ENCODE measurements around the gene NCAM2. TPM values are rescaled to one million over a fixed set of nuclear protein-coding genes. Genes with fewer than 3 reads are reported as not detected.

Gene NCAM2
- total RNA-seq, 4 donors from 2014 or later = 0.46 to 2.9 (median 1.3) TPM

DNA sequence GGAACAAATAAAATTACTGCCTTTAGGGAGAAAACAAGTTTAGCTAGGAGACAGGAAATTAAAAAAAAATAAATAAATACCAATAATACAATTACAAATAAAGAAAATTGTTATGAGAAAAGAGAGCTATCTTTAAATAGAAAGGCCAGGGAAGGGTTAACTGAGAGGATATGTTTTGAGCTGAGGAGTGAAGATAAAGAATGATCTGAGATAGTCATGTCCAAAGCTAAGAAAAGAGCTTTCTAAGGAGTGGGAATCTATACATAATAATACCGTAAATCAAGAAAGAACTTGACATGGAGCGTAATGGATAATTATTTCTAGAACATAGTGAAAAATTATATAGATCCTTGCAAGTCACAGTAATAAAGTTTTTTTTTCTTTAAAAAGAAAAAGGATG is 176.5 kb downstream of the NCAM2 start:
- no peak overlapping the region for H3K4me3 ChIP-seq (replicated peaks in 1 of 3)
- no peak for DNase-seq
- no peaks in the 10 kb centered on the region for H3K4me1 ChIP-seq
- TF ChIP-seq, protein P1, sequence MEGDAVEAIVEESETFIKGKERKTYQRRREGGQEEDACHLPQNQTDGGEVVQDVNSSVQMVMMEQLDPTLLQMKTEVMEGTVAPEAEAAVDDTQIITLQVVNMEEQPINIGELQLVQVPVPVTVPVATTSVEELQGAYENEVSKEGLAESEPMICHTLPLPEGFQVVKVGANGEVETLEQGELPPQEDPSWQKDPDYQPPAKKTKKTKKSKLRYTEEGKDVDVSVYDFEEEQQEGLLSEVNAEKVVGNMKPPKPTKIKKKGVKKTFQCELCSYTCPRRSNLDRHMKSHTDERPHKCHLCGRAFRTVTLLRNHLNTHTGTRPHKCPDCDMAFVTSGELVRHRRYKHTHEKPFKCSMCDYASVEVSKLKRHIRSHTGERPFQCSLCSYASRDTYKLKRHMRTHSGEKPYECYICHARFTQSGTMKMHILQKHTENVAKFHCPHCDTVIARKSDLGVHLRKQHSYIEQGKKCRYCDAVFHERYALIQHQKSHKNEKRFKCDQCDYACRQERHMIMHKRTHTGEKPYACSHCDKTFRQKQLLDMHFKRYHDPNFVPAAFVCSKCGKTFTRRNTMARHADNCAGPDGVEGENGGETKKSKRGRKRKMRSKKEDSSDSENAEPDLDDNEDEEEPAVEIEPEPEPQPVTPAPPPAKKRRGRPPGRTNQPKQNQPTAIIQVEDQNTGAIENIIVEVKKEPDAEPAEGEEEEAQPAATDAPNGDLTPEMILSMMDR (IDR thresholded peaks at IDR 0.05) = no peak
- TF ChIP-seq POLR2A (IDR thresholded peaks at IDR 0.05) = no peak
- H3K9me3 ChIP-seq = no peaks in the 10 kb centered on the region
- no peaks in the 10 kb centered on the region for H3K36me3 ChIP-seq
- no peak overlapping the region for H3K27ac ChIP-seq
- H3K27me3 ChIP-seq = no peaks in the 10 kb centered on the region
- 95% methylated on average over 2 of the region's 2 CpGs for WGBS, 2 donors
- intact Hi-C loops (cut with DNase I) = no loop called here

DNA sequence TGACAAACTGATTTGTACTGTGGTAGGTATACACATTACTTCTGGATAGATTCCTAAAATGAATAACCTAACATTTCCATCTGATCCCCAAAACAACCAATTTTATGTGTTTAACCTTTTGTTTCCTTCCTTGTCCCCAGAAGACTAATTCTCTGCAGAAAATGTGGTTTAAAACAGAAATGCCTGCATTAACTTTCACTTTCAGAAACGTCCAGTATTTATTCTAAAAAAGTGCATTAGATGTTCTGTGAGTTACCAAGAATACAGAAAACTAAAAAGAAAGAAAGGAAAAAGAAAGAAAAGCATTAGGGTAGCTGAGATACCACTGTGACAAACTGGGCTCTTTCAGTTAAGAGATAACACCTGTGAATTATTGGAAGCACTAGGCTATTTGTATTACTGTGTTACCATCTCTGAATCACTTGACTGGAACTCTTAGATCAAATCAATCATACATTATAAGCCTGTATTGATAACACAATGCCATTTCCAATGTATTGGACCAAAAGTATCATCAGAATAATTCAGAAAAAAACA is 177.7 kb downstream of the NCAM2 start:
- H3K27me3 ChIP-seq = no peaks in the 10 kb centered on the region
- no peaks in the 10 kb centered on the region for H3K9me3 ChIP-seq
- H3K27ac ChIP-seq = no peak overlapping the region
- intact Hi-C loops (cut with DNase I) = no loop called here
- no peaks in the 10 kb centered on the region for H3K36me3 ChIP-seq
- WGBS, 2 donors = 25 to 27% methylated on average over 1 of the region's 1 CpG
- no peak overlapping the region for H3K4me3 ChIP-seq (replicated peaks in 1 of 3)
- TF ChIP-seq, protein P1 (IDR thresholded peaks at IDR 0.05) = no peak
- H3K4me1 ChIP-seq = no peaks in the 10 kb centered on the region
- DNase-seq = no peak

DNA sequence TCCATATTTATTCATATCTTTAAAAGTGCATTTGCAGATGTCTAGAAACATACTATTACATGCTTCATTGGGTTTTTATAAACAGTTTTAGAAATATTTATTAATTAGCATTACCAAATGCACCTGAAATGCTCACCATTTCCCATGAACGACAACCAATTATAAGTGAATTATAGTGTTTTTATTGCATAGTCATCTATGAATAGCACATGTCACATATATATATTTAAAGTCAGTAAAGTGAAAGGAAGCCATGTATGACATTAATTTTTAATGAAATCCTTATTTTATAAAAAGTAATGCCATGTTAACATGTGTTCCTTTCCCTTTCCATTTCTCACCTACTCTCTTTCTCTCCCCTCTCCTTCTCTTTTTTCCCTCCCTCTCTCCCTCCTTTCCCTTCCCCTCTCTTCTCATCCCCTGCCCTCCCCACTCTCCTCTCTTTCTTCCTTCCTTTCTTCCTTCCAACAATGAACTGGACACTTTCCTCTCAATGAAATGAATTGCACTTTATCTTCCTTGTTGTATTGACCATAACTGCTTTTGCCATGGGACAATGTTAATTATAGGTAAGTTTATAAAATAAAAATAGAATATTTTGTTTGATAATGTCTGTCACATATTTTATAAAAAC is 179.3 kb downstream of the NCAM2 start:
- Histone ChIP-seq H3K4me3 (replicated peaks in 1 of 3) (no peak overlapping the region), H3K27me3 (no peaks in the 10 kb centered on the region), H3K4me1 (no peaks in the 10 kb centered on the region), H3K27ac (no peak overlapping the region), H3K36me3 (no peaks in the 10 kb centered on the region), H3K9me3 (no peaks in the 10 kb centered on the region)
- TF ChIP-seq POLR2A (IDR thresholded peaks at IDR 0.05) = no peak
- TF ChIP-seq, protein P1 (IDR thresholded peaks at IDR 0.05) = no peak
- no peak for DNase-seq
- intact Hi-C loops (cut with DNase I) = no loop called here
- WGBS, 2 donors = 89 to 93% methylated on average over 1 of the region's 1 CpG

DNA sequence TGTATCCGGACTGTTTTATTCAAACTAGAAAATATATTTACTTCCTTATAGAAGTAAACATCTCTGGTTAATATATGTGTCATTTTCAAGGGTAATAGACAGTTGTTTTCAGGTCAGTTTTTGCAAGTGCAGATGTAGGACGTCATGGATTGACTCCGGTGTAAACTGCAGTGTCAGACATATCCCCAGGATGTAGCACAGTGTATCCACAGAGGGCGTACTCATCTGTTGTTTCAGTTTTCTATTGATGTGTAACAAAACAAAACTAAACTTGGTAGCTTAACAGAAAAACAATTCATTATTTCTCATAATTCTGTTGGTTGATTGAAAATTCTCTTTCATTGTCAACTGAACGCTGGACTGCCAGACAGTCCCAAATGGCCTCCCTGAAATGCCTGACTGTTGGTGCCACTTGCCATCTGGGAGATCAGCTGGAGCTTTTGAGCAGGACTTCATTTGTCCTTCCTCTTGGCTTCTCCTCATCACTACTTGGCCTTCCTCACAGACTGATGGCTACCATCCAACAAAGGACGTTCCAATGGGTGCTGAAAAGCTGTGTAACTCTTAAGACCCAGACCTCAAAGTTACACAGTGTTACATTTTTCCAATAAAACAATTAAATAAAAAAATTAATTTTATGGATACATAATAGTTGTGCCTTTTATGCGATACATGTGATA is 181.6 kb downstream of the NCAM2 start:
- no peak overlapping the region for H3K4me3 ChIP-seq (replicated peaks in 1 of 3)
- H3K4me1 ChIP-seq = no peaks in the 10 kb centered on the region
- WGBS, 2 donors = 80 to 81% methylated on average over 7 of the region's 7 CpGs
- H3K27ac ChIP-seq = no peak overlapping the region
- no peaks in the 10 kb centered on the region for H3K36me3 ChIP-seq
- H3K27me3 ChIP-seq = no peaks in the 10 kb centered on the region
- intact Hi-C loops (cut with DNase I) = no loop called here
- no peak for DNase-seq
- H3K9me3 ChIP-seq = no peaks in the 10 kb centered on the region
- no peak for TF ChIP-seq POLR2A (IDR thresholded peaks at IDR 0.05)
- TF ChIP-seq, protein P1 (IDR thresholded peaks at IDR 0.05) = no peak

DNA sequence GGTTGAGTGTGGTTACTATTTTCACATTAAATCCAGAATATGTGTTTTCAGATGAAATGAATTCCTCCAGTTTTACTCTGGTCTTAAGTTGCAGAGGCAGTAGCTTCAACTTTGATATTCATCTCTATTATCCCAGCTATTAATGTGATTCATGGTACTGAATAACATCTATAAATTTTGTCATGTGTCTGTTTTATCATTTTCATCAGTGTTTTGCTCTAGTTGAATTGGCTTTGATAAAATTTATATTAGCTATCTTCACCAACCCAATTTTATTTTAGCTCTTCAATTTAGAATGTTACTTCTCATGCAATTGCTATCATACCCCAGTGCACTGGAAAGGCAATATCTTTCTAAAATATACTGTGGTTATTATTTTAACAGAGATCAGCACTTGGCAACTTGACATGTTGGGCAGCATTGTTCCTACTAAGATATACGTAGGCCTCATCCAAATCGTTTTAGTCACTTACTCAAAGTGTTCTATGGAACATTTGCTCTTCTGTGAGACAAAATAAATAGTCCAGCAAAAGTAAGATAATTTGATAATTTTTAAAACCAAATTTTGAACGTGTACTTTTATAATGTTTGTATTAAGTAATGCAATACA is 184.3 kb downstream of the NCAM2 start:
- H3K9me3 ChIP-seq = no peaks in the 10 kb centered on the region
- H3K27me3 ChIP-seq = no peaks in the 10 kb centered on the region
- intact Hi-C loops (cut with DNase I) = no loop called here
- WGBS, 2 donors = 57 to 60% methylated on average over 3 of the region's 3 CpGs
- no peak for TF ChIP-seq POLR2A (IDR thresholded peaks at IDR 0.05)
- TF ChIP-seq, protein P1 (IDR thresholded peaks at IDR 0.05) = no peak
- H3K27ac ChIP-seq = no peak overlapping the region
- no peaks in the 10 kb centered on the region for H3K4me1 ChIP-seq
- H3K4me3 ChIP-seq (replicated peaks in 1 of 3) = no peak overlapping the region
- H3K36me3 ChIP-seq = no peaks in the 10 kb centered on the region
- no peak for DNase-seq

All from thyroid gland (tissue), 4 donors.